Raji (cell line): ENCODE measurements around the gene FGFR2.

Experiments
- POLR2A ChIP-seq: IDR thresholded peaks from 2 replicates; pipeline ENCODE4 v1.6.1; 2011; ENCODE audit warnings: low read depth, low read length, control low read depth; ENCODE audit not compliant: insufficient read depth

FGFR2 gene

DNA sequence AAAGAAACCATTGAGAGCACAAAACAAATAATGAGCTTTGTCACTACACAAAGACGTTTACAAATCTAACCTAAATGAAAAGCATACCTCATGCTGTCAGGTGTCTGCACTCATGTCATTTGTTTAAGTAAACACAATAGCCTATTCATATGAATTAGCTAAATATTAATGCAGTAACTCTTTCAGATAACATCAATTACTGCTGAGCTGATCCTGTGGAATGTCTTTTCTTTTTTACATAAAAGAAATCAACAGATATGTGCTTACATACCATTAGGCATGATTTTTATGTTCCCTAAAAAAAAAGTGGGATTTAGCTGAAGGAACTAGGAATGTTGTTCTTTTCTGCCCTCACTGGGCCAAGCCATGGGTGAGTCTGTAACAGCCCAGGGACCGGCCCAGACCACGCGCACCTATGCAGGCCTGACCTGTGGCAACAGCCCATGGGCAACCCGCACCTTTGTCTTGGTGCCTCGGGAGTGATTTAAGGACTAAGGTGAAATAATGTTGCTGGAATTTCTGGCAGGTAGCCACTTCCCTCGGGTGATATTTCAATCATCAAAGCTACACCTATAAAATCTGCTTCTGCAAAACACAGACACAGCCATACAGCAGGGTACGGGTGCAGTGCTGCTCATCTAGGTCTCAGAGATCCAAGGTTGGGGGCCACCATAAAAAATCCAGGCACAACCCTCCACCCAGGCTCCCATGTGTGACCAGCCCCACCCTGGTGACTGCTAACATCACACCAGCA is 44.6 kb downstream of the FGFR2 start:
- no peak for TF ChIP-seq POLR2A

DNA sequence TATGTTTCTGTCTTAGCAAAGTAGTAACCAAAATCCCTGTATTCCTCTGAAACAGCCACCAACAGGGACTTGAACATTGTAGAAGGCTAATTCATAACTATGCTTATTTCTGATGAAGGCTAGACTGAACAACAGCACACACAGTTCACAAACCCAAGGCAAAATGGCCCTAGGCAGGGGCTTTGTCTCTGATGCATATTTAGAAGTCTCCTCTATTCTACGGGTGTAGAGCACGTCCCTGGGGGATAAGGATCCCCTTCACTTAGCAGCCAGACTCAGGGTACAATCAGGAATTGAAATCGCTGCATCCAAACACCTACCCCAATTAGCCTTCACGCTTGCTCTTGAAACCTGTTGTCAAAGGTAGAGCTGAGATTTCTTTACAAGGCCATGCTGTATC is 45.5 kb downstream of the FGFR2 start:
- TF ChIP-seq POLR2A: no peak

DNA sequence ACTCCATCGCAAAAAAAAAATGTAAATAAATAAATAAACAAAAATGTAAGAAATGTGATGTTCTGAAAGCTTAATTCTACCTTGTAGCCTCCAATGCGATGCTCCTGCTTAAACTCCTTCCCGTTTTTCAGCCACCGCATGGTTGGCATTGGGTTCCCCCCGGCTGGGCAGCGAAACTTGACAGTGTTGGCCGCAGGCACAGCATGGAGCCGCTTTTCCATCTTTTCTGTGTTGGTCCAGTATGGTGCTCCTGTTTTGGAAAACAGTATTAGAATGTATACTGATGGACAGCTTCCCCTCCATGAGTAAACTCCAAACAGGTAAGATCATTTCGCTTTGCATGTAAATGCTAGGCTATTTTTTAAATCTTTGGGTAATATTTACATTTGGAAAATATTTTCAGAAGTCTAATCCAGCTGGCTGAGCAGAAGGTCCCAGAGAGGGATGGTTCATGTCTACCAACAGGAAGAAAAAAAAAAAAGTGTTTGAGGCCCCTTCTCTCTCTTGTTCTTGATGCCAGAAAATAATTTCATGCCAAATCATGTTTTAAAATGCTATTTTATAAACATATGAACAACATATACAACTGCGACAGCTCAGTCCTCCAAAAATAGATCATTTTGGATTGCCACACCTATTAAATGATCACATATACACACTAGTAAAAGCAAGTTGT is 46.9 kb downstream of the FGFR2 start:
- TF ChIP-seq POLR2A: no peak

DNA sequence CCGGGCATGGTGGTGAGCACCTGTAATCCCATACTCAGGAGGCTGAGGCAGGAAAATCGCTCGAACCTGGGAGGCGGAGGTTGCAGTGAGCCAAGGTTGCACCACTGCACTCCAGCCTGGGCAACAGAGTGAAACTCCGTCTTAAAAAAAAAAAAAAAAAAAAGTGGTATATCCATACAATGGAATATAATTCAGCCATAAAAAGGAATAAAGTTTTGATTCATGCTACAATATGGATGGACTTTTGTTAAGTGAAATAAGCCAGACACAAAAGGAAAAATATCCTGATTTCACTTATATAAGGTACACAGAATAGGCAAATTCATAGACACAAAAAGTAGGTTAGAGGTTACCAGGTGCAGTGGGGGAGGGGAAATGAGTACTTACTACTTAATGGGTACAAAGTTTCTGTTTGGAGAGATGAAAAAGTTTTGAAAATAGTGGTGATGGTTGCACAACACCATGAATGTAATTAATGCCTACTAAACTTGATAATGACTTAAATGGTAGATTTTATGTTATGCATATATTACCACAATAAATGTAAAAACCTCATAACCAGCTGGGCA is 53.9 kb downstream of the FGFR2 start:
- TF ChIP-seq POLR2A: no peak

DNA sequence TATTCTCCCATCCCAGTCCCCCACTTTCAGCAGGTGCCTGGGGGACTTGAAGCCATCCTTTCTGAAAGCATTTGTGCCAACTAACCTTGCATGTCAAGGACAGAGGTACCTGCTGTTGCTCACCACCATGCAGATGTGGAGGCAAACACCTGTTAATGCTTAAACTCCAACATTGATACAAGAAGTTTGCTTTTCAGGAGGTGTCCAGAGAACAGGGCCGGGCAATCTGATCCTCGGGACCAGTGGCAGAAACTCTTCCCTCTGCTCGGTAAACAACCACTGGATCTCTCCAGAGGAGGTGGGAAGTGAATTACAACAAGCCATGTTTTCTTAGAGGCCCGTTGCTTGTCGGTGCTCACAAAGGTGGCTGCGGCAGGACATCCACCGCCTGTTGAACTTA is 54.7 kb downstream of the FGFR2 start:
- no peak for TF ChIP-seq POLR2A

DNA sequence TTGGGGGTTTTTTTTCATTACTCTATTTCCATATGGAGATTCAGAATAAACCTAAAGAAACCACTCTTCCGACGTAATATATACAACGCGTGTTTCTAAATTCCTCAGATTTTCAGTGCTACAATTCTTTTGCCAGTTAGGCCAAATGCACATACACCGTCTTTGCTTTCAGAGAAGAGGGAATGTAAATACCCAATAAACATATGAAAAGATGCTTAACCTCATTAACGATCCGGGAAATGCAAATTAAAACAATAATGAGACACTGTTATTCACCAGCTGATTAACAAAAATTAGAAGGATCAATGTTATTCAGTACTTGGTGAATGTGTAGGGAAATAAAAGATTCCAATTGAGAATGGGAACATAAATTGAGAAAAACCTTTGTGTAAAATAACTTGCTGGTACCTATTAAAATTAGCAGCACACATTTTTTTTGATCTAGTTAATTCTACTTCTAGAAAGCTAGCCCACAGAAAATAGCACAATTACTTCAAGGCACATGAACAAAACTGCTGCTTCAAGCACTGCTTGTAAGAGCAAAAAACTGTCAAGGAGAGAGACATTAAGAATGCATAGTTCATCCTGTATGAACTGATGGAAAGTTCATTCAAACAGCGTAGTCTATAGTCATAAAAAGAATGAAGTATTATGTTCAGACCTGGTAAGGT is 56.7 kb downstream of the FGFR2 start:
- no peak for TF ChIP-seq POLR2A

DNA sequence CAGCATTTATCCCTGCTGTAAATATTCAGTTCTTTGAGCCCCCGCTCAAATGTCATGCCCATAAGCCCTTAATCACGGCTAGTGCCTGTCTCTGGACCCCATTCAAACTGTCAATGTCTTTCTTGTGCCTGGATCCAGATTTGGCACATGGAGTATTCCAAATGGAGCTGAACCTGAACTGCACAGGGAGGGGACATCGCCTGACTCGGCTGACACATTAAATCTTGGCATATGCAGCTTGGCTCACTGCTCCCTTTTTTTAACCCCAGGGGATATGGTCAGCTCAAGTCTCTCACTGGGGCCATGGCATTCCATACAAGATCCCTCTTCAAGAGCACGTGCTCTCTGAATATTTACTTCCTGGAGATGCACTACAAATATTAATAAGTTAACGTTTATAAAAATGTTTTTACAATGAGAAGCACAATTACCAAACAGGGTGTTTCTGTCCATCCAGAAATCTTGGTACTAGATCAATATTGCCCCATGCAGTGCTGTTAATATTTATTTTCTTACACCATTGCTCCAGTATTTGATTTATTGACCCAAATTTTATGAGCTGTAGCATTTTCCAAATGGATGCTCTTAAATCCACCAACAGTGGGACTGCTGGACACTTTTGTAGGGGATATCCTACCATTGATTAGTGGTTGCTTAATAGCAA is 57.4 kb downstream of the FGFR2 start:
- TF ChIP-seq POLR2A: no peak

DNA sequence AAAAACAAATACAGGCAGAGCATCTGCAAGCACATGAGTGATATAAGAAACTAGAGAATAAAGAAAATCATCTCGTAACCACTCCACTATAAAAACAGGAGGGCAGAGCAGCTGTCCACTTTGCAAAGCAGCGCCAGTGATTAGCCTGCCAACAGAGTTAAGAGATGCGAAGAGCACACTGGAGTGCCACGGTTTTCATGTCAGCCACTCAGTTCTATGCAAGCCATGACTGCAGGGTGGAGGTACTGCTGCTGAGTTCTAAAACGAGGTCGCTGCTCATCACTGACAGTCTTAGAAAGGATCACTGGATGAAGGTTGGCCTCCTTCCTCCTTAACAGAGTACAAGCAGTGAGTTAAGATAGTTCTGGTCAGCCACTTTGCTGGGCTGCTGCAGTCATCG is 58.5 kb downstream of the FGFR2 start:
- TF ChIP-seq POLR2A: no peak

DNA sequence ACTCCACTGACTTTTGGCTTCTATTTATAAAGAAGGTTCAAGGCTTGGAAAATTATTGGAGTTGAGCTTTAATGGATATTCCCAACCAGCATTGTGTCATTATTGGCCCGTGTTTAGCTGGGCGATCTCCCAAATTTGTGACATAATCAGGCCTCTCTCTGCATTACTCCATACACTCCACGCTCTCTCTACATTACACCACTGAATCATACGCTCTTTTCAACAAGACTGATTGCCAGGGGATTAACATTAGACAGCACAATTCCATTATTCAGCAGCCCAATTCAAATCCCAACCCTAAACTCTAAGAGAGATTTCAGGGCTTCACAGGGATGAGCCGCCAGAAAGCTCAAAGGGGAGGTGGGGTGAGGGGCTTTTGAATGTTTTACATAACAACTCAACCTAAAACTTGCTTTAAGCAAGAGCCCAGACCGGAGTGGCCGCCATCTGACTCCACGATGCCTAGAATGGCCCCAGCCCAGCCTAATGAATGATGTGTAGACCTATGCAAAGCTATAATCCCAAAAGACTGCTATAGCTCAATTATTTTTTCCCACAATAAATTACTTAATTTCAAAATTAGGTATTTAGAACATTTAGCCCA is 61.8 kb downstream of the FGFR2 start:
- TF ChIP-seq POLR2A: no peak

DNA sequence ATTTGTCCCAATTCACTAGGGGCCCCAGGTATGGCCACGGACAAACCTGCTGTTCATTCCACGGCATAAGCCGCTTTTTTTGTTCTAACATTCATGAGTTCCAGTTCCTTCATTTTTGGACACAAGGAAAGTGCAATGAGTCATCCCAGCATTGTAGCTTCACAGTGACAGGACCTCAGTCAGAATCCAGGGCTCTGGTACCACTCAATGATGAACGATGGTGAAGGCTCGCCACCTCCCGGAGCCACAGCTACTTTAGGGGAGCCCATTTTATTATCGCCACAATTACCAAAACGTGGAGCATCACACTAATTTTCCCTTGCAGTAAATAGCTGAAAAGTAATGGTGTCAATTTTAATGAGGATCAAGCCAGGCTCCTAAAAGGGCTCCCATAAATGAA is 62.9 kb downstream of the FGFR2 start:
- TF ChIP-seq POLR2A: no peak

DNA sequence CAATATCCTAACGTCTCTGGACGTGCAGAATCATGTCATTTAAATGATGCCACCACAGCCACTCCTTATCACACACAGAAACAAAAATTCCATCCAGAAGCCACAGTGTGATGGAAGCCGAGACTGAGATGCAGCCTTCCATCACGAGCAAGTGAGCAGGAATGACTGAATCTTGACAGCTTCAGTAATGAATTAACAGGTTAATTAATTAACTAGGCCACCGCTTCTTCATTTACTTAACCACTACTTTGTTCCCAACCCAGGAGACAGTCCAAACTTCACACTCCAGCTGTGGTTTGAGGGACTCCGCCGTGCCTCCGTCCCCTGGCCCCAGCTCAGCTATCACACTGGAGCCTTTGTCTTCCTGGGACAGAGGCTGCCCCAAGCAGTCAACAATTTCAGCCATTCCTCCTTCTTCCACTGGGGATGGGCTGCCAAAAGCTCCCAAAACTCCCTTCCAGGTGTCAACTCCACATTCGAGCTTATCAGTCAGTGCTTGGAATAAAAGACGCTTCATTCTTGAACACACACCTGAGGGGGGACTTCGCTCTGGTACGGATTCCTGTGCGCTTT is 65.9 kb downstream of the FGFR2 start:
- no peak for TF ChIP-seq POLR2A

DNA sequence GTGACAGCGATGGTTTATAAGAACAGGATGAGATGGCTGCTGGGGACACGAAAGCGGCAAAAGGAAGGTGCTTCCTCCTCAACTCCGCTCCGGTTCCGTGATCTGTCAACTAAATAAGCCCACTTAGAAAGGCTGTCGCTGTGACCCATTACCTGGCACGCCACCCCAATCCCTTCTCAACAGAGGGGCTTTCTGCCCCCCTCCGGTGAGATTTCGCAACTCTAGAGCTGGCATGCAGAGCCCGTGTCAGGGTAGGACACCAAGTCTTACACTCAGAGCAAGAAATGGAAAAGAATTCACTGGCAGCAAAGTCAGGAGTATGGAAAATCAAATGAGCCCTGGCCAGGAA is 66.4 kb downstream of the FGFR2 start:
- TF ChIP-seq POLR2A: no peak

DNA sequence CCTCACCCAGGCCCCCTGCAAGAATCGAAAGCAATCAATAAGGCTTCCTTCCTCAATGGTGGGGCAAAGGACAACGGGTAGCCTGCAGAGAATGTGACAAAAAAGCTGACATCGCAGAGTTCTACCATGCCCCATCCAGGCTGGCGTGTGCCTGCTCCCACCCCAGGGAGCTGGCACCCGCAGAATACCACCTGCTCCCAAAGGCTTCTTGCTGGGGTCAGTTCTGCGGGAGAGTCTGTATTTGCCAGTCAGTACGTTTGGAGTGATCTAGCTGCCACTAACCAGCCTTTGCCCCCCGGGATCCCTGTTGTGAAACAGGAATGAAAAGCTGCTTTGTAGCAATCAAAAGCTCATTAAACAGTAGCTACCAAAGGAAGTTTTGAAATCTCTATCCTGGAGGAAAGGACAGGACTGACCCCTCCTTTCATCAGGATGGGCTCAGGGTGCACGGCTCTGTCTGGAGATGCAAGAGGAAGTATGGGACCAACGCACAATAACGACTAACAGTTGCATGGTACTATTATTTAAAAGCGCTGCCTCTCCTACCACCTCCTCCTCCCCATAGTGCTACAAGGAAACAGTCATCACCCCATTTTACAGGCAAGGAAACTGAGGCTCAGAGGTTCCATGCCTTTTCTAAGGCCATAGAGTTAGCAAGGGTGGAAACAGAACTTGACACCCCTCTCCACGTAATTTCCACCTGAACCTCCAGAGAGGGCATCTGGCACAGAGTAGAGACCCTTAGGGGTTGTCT is 67.0 kb downstream of the FGFR2 start:
- TF ChIP-seq POLR2A: no peak

DNA sequence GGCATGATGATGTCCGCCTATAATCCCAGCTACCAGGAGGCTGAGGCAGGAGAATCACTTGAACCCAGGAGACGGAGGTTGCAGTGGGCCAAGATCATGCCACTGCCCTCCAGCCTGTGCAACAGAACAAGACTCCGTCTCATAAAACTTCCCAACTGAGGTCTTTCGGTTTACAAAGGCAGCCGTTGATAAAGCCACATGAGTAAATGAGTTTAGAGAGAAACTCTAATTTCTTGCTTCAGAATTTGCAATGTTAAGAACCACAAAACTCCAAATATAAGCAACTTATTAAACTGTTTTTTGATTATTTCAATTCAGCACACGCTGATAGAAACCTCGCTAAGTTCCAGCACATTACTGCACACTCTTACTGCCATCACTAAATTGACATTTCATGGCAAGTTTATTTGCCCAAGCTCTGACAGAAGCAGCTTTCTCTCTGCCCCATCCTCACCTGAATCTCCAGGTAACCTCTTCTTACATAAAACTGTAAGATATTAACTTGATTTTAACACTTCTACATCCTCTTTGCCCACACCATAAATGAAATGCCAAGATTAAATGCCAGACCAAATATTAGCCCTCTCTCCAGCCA is 67.7 kb downstream of the FGFR2 start:
- no peak for TF ChIP-seq POLR2A
